C4-2B (cell line): Measurements from ENCODE around the gene ZSCAN12.

Source experiments
- ZFX ChIP-seq: fragments of 450-650 bp; IDR thresholded peaks from 2 replicates; pipeline ENCODE4 v1.6.1; 2017
- TF ChIP-seq, protein P1 (sequence below): fragments of 450-650 bp; conservative IDR thresholded peaks from 2 replicates; pipeline ENCODE4 v1.5.1; 2017; ENCODE audit warnings: mild to moderate bottlenecking

DNA sequence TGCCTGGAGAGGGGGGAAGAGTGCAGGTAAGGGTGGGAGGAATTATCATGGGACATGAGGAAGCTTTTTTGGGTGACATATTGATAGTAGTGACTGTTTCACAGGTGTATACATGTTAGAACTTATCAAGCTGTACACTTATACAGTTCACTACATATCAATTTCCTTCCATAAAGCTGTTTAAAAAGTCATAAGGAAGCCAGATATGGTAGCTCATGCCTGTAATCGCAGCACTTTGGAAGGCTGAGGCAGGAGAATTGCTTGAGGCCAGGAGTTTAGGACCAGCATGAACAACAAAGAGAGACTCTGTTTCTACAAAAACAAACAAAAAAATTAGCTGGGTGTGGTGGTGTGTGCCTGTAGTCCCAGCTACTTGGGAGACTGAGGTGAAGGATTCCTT is 21.7 kb downstream of the ZSCAN12 start:
- TF ChIP-seq, protein P1, sequence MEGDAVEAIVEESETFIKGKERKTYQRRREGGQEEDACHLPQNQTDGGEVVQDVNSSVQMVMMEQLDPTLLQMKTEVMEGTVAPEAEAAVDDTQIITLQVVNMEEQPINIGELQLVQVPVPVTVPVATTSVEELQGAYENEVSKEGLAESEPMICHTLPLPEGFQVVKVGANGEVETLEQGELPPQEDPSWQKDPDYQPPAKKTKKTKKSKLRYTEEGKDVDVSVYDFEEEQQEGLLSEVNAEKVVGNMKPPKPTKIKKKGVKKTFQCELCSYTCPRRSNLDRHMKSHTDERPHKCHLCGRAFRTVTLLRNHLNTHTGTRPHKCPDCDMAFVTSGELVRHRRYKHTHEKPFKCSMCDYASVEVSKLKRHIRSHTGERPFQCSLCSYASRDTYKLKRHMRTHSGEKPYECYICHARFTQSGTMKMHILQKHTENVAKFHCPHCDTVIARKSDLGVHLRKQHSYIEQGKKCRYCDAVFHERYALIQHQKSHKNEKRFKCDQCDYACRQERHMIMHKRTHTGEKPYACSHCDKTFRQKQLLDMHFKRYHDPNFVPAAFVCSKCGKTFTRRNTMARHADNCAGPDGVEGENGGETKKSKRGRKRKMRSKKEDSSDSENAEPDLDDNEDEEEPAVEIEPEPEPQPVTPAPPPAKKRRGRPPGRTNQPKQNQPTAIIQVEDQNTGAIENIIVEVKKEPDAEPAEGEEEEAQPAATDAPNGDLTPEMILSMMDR = no peak
- TF ChIP-seq ZFX = no peak
